ENCODE measurements around the gene IGSF3.

GRCh38 chr1:116558140-116558549 is 109.4 kb downstream of the IGSF3 start:
- TF ChIP-seq POLR2A (IDR thresholded peaks at IDR 0.05) (no peak), POLR2AphosphoS5 (IDR thresholded peaks at IDR 0.05) (no peak), EP300 (IDR thresholded peaks at IDR 0.05) (no peak)
- TF ChIP-seq, protein P1, sequence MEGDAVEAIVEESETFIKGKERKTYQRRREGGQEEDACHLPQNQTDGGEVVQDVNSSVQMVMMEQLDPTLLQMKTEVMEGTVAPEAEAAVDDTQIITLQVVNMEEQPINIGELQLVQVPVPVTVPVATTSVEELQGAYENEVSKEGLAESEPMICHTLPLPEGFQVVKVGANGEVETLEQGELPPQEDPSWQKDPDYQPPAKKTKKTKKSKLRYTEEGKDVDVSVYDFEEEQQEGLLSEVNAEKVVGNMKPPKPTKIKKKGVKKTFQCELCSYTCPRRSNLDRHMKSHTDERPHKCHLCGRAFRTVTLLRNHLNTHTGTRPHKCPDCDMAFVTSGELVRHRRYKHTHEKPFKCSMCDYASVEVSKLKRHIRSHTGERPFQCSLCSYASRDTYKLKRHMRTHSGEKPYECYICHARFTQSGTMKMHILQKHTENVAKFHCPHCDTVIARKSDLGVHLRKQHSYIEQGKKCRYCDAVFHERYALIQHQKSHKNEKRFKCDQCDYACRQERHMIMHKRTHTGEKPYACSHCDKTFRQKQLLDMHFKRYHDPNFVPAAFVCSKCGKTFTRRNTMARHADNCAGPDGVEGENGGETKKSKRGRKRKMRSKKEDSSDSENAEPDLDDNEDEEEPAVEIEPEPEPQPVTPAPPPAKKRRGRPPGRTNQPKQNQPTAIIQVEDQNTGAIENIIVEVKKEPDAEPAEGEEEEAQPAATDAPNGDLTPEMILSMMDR (IDR thresholded peaks at IDR 0.05), result no peak

All from suprapubic skin (tissue), 4 donors.